MM.1S (cell line): ENCODE data around the gene SLC25A29.

ENCODE experiments used
- DNase-seq: peaks from one replicate; pipeline ENCODE4 v3.0.0-alpha.2; 2015
- H2AFZ ChIP-seq: fragments of 300-600 bp; sonication (generic); 2 replicates; pipeline ENCODE4 v1.6.0; 2016; ENCODE audit warnings: antibody characterized with exemption, low read length
- H3F3A ChIP-seq: fragments of 300-600 bp; sonication (generic); 2 replicates; pipeline ENCODE4 v1.6.1; 2016; ENCODE audit warnings: mild to moderate bottlenecking, antibody characterized with exemption, low read length, moderate library complexity, mixed read lengths; ENCODE audit not compliant: insufficient read depth
- H3K27ac ChIP-seq: fragments of 300-600 bp; sonication (generic); 2 replicates; pipeline ENCODE4 v1.5.1; 2016; ENCODE audit warnings: mild to moderate bottlenecking, low read length
- H3K27me3 ChIP-seq: fragments of 300-600 bp; sonication (generic); replicated peaks from 2 replicates; pipeline ENCODE4 v1.6.0; 2016; ENCODE audit warnings: low read length; ENCODE audit not compliant: insufficient read depth
- H3K36me3 ChIP-seq: fragments of 300-600 bp; sonication (generic); replicated peaks from 2 replicates; pipeline ENCODE4 v1.6.1; 2016; ENCODE audit warnings: mild to moderate bottlenecking, low read length, mixed read lengths; ENCODE audit not compliant: insufficient read depth
- H3K4me1 ChIP-seq: fragments of 300-600 bp; sonication (generic); 2 replicates; pipeline ENCODE4 v1.6.1; 2016; ENCODE audit warnings: low read length, mixed read lengths
- H3K4me2 ChIP-seq: fragments of 300-600 bp; sonication (generic); 2 replicates; pipeline ENCODE4 v1.6.0; 2016; ENCODE audit warnings: low read depth, low read length
- H3K4me3 ChIP-seq: fragments of 300-600 bp; sonication (generic); 2 replicates; pipeline ENCODE4 v1.5.1; 2016; ENCODE audit warnings: low read length, mixed read lengths
- H3K79me2 ChIP-seq: fragments of 300-600 bp; sonication (generic); 2 replicates; pipeline ENCODE4 v1.6.1; 2016; ENCODE audit warnings: mixed run types, low read length, mixed read lengths
- H3K9ac ChIP-seq: fragments of 300-600 bp; sonication (generic); 2 replicates; pipeline ENCODE4 v1.6.1; 2016; ENCODE audit warnings: low read length, mixed read lengths
- H3K9me2 ChIP-seq: fragments of 300-600 bp; sonication (generic); replicated peaks from 2 replicates; pipeline ENCODE4 v1.6.1; 2016; ENCODE audit warnings: mild to moderate bottlenecking, low read length, mixed read lengths; ENCODE audit not compliant: insufficient read depth
- H3K9me3 ChIP-seq: fragments of 300-600 bp; sonication (generic); replicated peaks from 2 replicates; pipeline ENCODE4 v1.6.1; 2016; ENCODE audit warnings: mild to moderate bottlenecking, low read length, mixed read lengths; ENCODE audit not compliant: insufficient read depth
- H4K20me1 ChIP-seq: fragments of 300-600 bp; sonication (generic); 2 replicates; pipeline ENCODE4 v1.6.1; 2016; ENCODE audit warnings: mild to moderate bottlenecking, low read length, moderate library complexity, mixed read lengths; ENCODE audit not compliant: insufficient read depth
- EZH2 ChIP-seq: fragments of 300-600 bp; sonication (generic); optimal IDR thresholded peaks from 2 replicates; pipeline ENCODE3; 2017; ENCODE audit warnings: low read depth, mild to moderate bottlenecking, antibody characterized with exemption, low read length, mixed read lengths
- EZH2phosphoT487 ChIP-seq: fragments of 300-600 bp; sonication (generic); IDR thresholded peaks from 2 replicates; pipeline ENCODE4 v1.6.1; 2018; ENCODE audit warnings: antibody characterized with exemption, low read length
- TF ChIP-seq, protein P1 (sequence below): fragments of 300-600 bp; sonication (generic); IDR thresholded peaks from 2 replicates; pipeline ENCODE4 v1.5.1; 2016; ENCODE audit warnings: antibody characterized with exemption, low read length, mixed read lengths

Gene SLC25A29

DNA sequence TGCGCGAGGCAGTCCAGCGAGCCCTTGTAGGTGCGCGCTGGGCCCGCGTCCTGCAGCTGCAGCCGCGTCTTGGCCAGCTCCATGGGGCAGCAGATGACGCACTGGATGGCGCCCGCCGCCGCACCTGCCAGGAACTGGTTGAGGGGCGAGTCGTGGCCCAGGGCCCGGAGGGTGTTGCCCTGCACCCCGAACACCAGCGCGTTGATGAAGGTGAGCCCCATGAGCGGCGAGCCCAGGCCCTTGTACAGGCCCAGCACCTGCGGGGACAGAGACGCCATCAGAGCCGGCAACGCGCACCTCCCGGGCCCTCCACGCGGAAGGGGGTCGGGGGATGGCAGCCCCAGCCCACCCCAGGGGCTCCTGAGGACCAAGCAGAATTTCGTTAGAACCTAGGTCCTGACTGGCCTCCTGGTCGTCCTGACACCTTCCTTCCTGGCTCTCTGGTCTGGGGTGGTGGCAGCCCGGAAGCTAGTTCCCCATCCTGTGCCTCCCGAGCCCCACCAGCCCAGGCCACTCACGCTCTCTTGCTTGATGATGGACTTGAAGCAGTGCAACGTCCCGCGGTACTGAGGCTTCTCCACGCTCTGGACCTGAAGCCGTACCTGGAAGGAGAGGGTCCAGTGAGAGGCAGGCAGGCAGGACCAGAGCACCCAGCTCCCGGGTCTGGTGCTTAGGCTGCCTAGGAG lies 13.3 kb downstream of the SLC25A29 start:
- no peak for DNase-seq
- Histone ChIP-seq H3K9me3 (no peaks in the 10 kb centered on the region), H3K4me1 (no peaks in the 10 kb centered on the region), H3K36me3 (no peaks in the 10 kb centered on the region), H3K4me3 (no peak overlapping the region), H3K9ac (no peak overlapping the region), H3K79me2 (no peaks in the 10 kb centered on the region), H3F3A (no peaks in the 10 kb centered on the region), H2AFZ (no peak overlapping the region), H3K9me2 (no peaks in the 10 kb centered on the region), H4K20me1 (no peaks in the 10 kb centered on the region), H3K27ac (no peak overlapping the region), H3K27me3 (no peaks in the 10 kb centered on the region), H3K4me2 (no peak overlapping the region)
- TF ChIP-seq EZH2phosphoT487 (no peak), EZH2 (no peak)
- TF ChIP-seq, protein P1, sequence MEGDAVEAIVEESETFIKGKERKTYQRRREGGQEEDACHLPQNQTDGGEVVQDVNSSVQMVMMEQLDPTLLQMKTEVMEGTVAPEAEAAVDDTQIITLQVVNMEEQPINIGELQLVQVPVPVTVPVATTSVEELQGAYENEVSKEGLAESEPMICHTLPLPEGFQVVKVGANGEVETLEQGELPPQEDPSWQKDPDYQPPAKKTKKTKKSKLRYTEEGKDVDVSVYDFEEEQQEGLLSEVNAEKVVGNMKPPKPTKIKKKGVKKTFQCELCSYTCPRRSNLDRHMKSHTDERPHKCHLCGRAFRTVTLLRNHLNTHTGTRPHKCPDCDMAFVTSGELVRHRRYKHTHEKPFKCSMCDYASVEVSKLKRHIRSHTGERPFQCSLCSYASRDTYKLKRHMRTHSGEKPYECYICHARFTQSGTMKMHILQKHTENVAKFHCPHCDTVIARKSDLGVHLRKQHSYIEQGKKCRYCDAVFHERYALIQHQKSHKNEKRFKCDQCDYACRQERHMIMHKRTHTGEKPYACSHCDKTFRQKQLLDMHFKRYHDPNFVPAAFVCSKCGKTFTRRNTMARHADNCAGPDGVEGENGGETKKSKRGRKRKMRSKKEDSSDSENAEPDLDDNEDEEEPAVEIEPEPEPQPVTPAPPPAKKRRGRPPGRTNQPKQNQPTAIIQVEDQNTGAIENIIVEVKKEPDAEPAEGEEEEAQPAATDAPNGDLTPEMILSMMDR = no peak

DNA sequence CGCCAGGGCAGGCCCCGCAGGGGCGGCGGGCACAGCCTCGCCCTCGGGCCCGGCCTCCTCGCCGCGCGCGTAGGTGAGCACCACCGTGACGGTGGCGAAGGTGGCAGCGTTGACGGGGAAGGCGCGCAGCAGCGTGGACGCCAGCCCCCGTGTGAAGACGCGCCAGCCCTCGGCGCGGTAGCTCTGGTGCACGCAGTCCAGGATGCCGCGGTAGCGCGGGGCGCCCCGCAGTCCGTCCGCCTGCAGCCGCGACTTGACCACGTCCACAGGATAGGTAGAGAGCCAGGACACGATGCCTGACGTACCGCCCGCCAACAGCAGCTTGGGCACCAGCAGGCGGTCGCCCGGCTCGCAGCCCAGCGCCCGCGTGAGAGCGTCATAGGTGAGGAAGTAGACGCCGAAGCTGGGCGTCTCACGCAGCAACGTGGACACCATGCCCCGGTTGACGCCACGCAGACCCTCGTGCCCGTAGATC lies 13.9 kb downstream of the SLC25A29 start:
- H4K20me1 ChIP-seq = no peaks in the 10 kb centered on the region
- TF ChIP-seq, protein P1 = no peak
- TF ChIP-seq EZH2 = no peak
- no peak for TF ChIP-seq EZH2phosphoT487
- no peak overlapping the region for H3K9ac ChIP-seq
- no peak for DNase-seq
- H3K79me2 ChIP-seq = no peaks in the 10 kb centered on the region
- no peaks in the 10 kb centered on the region for H3K36me3 ChIP-seq
- no peaks in the 10 kb centered on the region for H3K9me3 ChIP-seq
- H3K4me1 ChIP-seq = no peaks in the 10 kb centered on the region
- no peaks in the 10 kb centered on the region for H3K9me2 ChIP-seq
- no peak overlapping the region for H2AFZ ChIP-seq
- H3F3A ChIP-seq = no peaks in the 10 kb centered on the region
- no peak overlapping the region for H3K4me3 ChIP-seq
- no peaks in the 10 kb centered on the region for H3K27me3 ChIP-seq
- H3K4me2 ChIP-seq = no peak overlapping the region
- no peak overlapping the region for H3K27ac ChIP-seq

DNA sequence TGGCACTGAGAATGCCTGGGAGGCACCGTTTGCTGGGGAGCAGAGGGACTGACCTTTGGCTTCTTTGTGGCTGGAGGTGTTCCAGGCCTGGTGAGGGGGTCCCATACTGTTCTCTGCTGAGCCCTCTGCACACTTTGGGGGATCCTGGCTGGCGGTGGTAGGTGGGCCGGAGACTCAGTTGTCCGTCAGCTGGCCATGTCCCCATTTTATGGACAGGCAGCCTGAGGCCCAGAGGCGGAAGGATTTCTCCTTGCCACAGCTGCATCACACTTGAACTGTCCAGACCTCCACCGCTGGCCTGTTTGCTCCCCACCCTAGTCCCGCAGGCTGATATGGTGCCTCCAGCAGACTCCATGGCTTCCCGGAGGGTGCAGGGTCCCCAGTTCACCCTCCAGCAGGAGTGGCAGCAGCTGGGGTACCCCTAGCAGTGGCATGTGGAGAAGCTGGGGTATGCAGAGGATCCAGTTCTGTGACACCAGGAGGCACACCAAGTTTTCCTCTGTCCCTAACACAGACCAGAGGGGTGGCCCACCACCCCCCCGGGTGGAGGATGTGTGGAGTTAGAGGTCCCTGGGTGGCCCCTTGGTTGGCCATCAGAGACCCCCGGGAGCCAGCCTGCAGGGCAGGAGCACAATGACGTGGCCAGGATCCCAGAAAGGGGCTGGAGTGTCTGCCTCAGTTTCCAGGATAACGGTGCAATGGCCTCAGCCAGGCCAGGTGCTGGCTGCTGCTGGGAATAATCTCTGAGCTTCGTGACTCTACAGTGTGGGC lies 14.8 kb downstream of the SLC25A29 start:
- Histone ChIP-seq H2AFZ (no peak overlapping the region), H3K4me2 (no peak overlapping the region), H3K9ac (no peak overlapping the region), H3K9me2 (no peaks in the 10 kb centered on the region), H3F3A (no peaks in the 10 kb centered on the region), H3K4me1 (no peaks in the 10 kb centered on the region), H3K36me3 (no peaks in the 10 kb centered on the region), H3K27ac (no peak overlapping the region), H4K20me1 (no peaks in the 10 kb centered on the region), H3K9me3 (no peaks in the 10 kb centered on the region), H3K4me3 (no peak overlapping the region), H3K79me2 (no peaks in the 10 kb centered on the region), H3K27me3 (no peaks in the 10 kb centered on the region)
- no peak for DNase-seq
- no peak for TF ChIP-seq EZH2
- TF ChIP-seq EZH2phosphoT487 = no peak
